Ovary (tissue), 9 donors: ENCODE data around the gene TRAF3. TPM values are rescaled to one million over a fixed set of nuclear protein-coding genes. Genes with fewer than 3 reads are reported as not detected.
"Not testable (repeated sequence)": the region's sequence is repeated elsewhere in the genome, so short reads cannot be mapped to it uniquely, and the experiment has no call there.

ENCODE experiments used
- DNase-seq, 5 donors: peaks; one replicate each; pipeline ENCODE4 v3.0.0-alpha.2; 2019 to 2020
- H3K27ac ChIP-seq, 2 donors: fragments of 200-600 bp; one replicate each; pipeline versions ENCODE4 v1.5.1 to v1.8.0; 2019 to 2022
- H3K27me3 ChIP-seq: fragments of 200-600 bp; one replicate; pipeline ENCODE4 v1.8.0; 2022
- H3K36me3 ChIP-seq: fragments of 200-600 bp; sonication (generic); one replicate; pipeline ENCODE4 v1.5.1; 2019
- H3K4me1 ChIP-seq: one replicate; pipeline ENCODE4 v1.8.1; 2013; ENCODE audit warnings: mild to moderate bottlenecking, moderate library complexity; ENCODE audit not compliant: insufficient read depth
- H3K4me3 ChIP-seq: fragments of 200-600 bp; sonication (generic); one replicate; pipeline ENCODE4 v1.5.1; 2017
- H3K9me3 ChIP-seq, 2 donors: fragments of 200-600 bp in 1 of 2; sonication (generic) in 1 of 2; one replicate each; pipeline versions ENCODE4 v1.5.1 to v1.8.1; 2013 to 2019; ENCODE audit warnings: mild to moderate bottlenecking in 1 of 2, moderate library complexity in 1 of 2
- EP300 ChIP-seq: sonication (generic); formaldehyde crosslinking; IDR thresholded peaks from one replicate; pipeline ENCODE4 v1.6.1; 2017; ENCODE audit warnings: antibody characterized with exemption
- POLR2A ChIP-seq: fragments of 450-650 bp; IDR thresholded peaks from one replicate; pipeline ENCODE4 v1.6.1; 2017; ENCODE audit warnings: antibody characterized with exemption, mild to moderate bottlenecking, moderate library complexity
- WGBS, 3 donors: extraction: QIAGEN DNeasy Blood & Tissue Kit in 1 of 3; methylation state at CpG; one replicate each; pipeline versions ENCODE4 v1.1.5 to v1.1.7; 2013 to 2017; 5-methylcytosine and 5-hydroxymethylcytosine counted together
- intact Hi-C, 4 donors: fragments of 100-400 bp; cut with DNase I; formaldehyde crosslinking; loops; one replicate each; pipeline versions ENCODE4 v1.11.0 to v1.15.1; 2022 to 2023
- polyA plus RNA-seq, 2 donors: library from polyadenylated mRNA; stranded (reverse); fragments of 200-250 nt in 1 of 2; fragments of 350-450 nt in 1 of 2; fragmentation: Illumina TruSeq in 1 of 2; extraction: RNeasy Lipid Tissue Mini Kit (QIAGEN cat#74804) in 1 of 2; gene quantifications; one replicate each; pipeline ENCODE4 v1.2.3, GENCODE V29; 2013 to 2014
- total RNA-seq, 7 donors: library from RNA; depleted of rRNA in 2 of 7; stranded (reverse); fragments of >200 nt in 2 of 7; fragmentation: NEBNext Ultra II Directional in 3 of 7; extraction: Animal tissue kit (Norgen Biotek cat#: 25700) in 3 of 7; gene quantifications; one replicate each; pipeline versions ENCODE4 v1.1.0 to v1.2.4, GENCODE V29; 2016 to 2023
- TF ChIP-seq, protein P1 (sequence below), 3 donors: fragments of 450-650 bp in 2 of 3; fragments of 200-600 bp in 1 of 3; IDR thresholded peaks; one replicate each; pipeline versions ENCODE4 v1.5.1 to v1.8.0; 2016 to 2022; ENCODE audit warnings: antibody characterized with exemption in 3 of 3, mild to moderate bottlenecking in 1 of 3
- donor health status: DM: no; HTN: no; CAD: no; lungs with moderate emphysema.
- donor health status: DM: no; HTN: no; CAD: no.
- donor health status: Bipolar disorder and iron deficiency.
- donor health status: DM: yes; HTN: yes; CAD: no.
- donor health status: DM: no; HTN: no; CAD: no.
- donor health status: DM: yes; HTN: yes; CAD: no.

The TRAF3 gene
- total and polyA plus RNA-seq, 9 donors = 2.9 to 17.0 (median 11.4) TPM

DNA sequence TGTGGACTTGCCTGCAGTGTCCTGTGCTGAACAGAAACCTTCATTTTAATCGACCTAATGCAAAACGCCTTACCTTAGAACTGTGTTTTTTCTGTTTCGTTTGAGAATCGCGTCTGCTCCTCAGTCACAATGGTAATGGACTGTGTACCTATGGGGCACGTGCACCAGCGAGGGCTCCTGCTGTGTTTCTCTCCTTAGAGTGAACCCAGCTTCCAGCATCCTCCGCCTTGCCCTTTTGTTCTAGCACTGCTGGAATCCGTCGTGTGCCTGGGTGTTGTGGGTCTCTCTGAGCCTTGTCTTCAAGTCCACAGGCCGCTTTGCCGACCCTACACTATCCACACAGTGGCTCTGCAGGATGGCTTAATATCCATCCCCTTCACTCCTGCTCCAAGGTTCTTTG lies 148.9 kb downstream of the TRAF3 start:
- no peaks in the 10 kb centered on the region for H3K36me3 ChIP-seq
- no peak overlapping the region for H3K27ac ChIP-seq
- no peaks in the 10 kb centered on the region for H3K27me3 ChIP-seq
- H3K4me1 ChIP-seq = peaks cover 17% of the 10 kb centered on the region
- WGBS, 3 donors = 65 to 71% (median 65%) methylated on average over 12 of the region's 12 CpGs
- H3K9me3 ChIP-seq = no peaks in the 10 kb centered on the region
- TF ChIP-seq, protein P1, sequence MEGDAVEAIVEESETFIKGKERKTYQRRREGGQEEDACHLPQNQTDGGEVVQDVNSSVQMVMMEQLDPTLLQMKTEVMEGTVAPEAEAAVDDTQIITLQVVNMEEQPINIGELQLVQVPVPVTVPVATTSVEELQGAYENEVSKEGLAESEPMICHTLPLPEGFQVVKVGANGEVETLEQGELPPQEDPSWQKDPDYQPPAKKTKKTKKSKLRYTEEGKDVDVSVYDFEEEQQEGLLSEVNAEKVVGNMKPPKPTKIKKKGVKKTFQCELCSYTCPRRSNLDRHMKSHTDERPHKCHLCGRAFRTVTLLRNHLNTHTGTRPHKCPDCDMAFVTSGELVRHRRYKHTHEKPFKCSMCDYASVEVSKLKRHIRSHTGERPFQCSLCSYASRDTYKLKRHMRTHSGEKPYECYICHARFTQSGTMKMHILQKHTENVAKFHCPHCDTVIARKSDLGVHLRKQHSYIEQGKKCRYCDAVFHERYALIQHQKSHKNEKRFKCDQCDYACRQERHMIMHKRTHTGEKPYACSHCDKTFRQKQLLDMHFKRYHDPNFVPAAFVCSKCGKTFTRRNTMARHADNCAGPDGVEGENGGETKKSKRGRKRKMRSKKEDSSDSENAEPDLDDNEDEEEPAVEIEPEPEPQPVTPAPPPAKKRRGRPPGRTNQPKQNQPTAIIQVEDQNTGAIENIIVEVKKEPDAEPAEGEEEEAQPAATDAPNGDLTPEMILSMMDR (IDR thresholded peaks at IDR 0.05) = no peak
- TF ChIP-seq POLR2A (no peak), EP300 (no peak)
- intact Hi-C loops = loop anchor here in 2 of 4 donors (10.0 kb wide), 2 partner anchors 231 to 401 kb away; no protein-coding TSS in a partner anchor
- no peak for DNase-seq
- no peak overlapping the region for H3K4me3 ChIP-seq

DNA sequence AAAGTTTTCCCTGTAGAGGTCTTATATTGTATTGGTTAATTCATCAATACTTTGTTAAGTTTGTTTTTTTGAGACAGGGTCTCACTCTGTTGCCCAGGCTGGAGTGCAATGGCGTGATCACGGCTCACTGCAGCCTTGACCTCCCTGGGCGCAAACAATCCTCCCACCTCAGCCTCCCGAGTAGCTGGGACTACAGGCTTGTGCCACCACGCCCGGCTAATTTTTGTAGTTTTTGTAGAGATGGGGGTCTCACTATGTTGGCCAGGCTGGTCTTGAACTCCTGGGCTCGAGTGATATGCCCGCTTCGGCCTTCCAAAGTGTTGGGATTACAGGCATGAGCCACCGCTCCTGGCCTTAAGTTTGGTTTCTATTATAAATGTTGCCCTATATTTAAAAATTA lies 149.6 kb downstream of the TRAF3 start:
- H3K27me3 ChIP-seq, H3K9me3 ChIP-seq, H3K27ac ChIP-seq, DNase-seq, H3K36me3 ChIP-seq, H3K4me3 ChIP-seq: not testable (repeated sequence)
- peaks cover 17% of the 10 kb centered on the region for H3K4me1 ChIP-seq
- intact Hi-C loops = loop anchor here in 2 of 4 donors (10.0 kb wide), 2 partner anchors 232 to 402 kb away; no protein-coding TSS in a partner anchor
- 90 to 95% (median 90%) methylated on average over 10 of the region's 10 CpGs for WGBS, 3 donors

DNA sequence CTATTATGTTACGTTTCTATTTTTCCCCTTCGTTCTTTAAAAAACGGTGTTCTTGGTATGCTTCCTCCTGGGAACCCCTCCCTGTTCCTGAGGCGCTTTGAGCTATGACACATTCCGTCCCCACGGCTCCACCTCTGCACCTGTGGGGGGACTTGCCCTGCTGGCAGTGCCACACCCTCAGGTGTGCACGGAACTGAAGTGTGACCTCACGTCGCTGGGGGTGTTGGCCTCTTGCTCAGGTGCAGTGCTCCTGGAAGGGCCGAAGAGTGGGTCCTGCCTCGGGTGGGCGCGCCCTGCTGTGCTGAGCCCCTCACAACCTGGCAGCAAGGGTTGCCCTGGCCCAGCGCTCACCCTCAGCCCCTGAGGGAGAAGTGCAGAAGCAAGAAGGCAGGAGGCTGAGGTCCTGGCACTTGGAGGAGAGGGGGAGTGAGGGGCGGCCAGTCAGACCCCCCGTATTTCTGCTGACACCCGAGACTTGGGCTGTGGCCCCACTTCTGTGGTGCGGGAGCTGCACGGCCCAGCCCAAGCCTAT lies 150.2 kb downstream of the TRAF3 start:
- no peak for DNase-seq
- no peaks in the 10 kb centered on the region for H3K27me3 ChIP-seq
- no peaks in the 10 kb centered on the region for H3K36me3 ChIP-seq
- H3K27ac ChIP-seq = no peak overlapping the region
- H3K4me3 ChIP-seq = no peak overlapping the region
- H3K4me1 ChIP-seq = peaks cover 17% of the 10 kb centered on the region
- TF ChIP-seq, protein P1 (IDR thresholded peaks at IDR 0.05) = no peak
- TF ChIP-seq EP300 (no peak), POLR2A (no peak)
- intact Hi-C loops = loop anchor here in 2 of 4 donors (10.0 kb wide), 2 partner anchors 233 to 403 kb away; no protein-coding TSS in a partner anchor
- no peaks in the 10 kb centered on the region for H3K9me3 ChIP-seq
- 82 to 84% (median 83%) methylated on average over 15 to 19 of the region's 19 CpGs for WGBS, 3 donors

DNA sequence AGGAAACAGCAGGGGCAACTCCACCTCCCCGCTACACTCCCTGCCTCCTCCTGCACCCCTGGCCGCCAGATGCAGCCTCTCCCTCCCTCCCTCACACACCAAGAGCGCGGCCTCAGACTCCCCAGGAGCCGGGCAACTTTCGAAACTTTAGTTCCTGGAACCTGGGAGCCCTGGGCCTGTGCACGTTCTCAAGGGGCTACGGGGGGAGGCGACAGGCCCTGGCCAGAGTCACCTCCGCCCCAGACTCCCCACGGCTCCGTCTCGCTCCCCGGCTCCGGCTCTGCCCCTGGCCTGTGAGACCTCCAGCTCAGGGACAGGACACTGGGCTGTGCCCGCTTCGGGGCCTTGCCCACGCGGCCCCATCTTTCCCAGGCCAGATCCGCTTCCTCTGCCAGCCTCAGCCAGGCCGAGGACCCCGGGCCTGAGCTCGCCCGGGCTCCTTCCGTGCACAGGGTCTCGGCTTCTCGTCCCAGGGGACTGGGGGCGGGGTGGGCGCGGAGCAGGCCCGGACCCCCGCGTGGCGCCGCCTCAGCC lies 150.7 kb downstream of the TRAF3 start:
- WGBS, 3 donors = 22 to 39% (median 33%) methylated on average over 29 to 35 of the region's 35 CpGs
- no peak overlapping the region for H3K27ac ChIP-seq
- H3K9me3 ChIP-seq = no peaks in the 10 kb centered on the region
- H3K36me3 ChIP-seq = no peaks in the 10 kb centered on the region
- DNase-seq = no peak
- no peaks in the 10 kb centered on the region for H3K27me3 ChIP-seq
- H3K4me1 ChIP-seq = peaks cover 16% of the 10 kb centered on the region
- intact Hi-C loops = loop anchor here in 2 of 4 donors (10.0 kb wide), 2 partner anchors 233 to 403 kb away; no protein-coding TSS in a partner anchor
- TF ChIP-seq, protein P1 (IDR thresholded peaks at IDR 0.05) = no peak
- peak overlapping the region; percentile 27 for H3K4me3 ChIP-seq
